Loucy (cell line): ENCODE data around the gene FANCF.

Experiments
- CTCF ChIP-seq: fragments of 200-600 bp; sonication (generic); conservative IDR thresholded peaks from 2 replicates; pipeline ENCODE4 v1.5.1; 2014; ENCODE audit warnings: mild to moderate bottlenecking, antibody characterized with exemption, low read length
- EZH2phosphoT487 ChIP-seq: fragments of 200-600 bp; IDR thresholded peaks from 2 replicates; pipeline ENCODE4 v1.6.1; 2018; ENCODE audit warnings: antibody characterized with exemption, mild to moderate bottlenecking, moderate library complexity, borderline replicate concordance

DNA sequence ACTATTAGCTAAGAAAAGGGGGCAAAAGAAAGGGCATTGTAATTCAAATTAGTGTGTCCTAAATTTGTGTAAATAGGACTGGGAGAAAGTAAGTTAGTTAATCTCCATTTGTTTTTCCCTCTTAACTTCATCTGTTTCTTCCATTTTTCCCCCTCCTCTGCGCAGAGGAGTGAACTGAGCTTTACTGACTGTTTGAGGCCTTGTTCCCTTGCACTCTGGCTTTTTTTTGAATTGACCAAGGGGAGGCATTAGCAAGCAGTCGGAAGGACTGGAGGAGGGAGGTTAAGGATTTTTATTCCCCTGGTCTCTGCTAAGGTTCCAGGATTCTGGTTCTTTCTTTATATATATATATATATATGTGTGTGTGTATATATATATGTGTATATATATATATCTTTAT, 15.2 kb upstream of the FANCF start:
- TF ChIP-seq CTCF (no peak), EZH2phosphoT487 (no peak)
